Measurements from ENCODE around the gene LEP.

DNA sequence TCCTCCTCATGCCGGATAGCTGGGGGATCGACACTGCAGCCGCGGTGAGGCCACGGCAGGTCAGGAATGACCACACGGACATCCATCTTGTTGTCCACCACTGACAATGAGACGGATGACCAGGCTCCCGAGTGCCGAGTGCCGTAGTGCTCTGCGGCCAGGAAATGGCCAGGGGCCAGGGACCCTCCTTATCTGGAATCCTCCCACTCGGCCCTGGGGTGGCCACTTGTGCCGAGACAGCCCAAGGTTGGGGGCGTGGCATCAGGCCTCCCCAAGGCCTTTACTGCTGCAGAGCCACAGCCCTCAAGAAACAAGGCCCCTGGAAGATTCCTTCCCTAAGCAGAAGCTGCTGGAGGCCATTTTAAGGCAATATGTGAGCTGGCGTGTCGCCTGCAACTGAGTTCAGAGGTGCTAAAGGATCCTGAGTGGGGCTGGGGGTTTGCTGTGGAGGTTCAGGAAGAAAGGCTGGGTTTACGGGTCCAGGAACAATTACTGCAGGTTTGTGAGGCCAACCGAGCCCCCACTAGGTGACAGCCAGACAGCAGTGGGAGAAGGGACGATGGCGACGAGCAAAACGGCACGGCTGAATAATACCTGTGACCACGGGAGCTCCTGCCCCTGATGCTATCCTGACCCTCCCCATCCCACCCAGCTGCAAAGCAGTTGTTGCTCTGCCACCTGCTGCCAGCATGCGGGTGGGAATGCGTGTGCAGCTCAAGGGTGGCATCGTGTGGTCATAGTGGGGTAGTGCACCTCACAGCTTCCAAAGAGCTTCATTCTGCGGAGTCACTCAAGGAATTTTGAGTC is 31.6 kb upstream of the LEP start:
- TF ChIP-seq POLR2AphosphoS5 (IDR thresholded peaks at IDR 0.05; ENCODE audit: low read depth, low read length) (no peak), POLR2A (IDR thresholded peaks at IDR 0.05; ENCODE audit: low read depth, low read length) (no peak), TAF1 (IDR thresholded peaks at IDR 0.05; ENCODE audit: borderline replicate concordance, low read depth, low read length) (no peak)

Data from GM12892 (cell line).